IPS DF 6.9 (cell line): ENCODE results near the gene SST.
"Not testable (repeated sequence)": the region's sequence is repeated elsewhere in the genome, so short reads cannot be mapped to it uniquely, and the experiment has no call there.

Experiments
- DNase-seq: peaks from one replicate; pipeline ENCODE4 v3.0.0-alpha.2; 2013; ENCODE audit warnings: low read depth, low spot score
- H3K27ac ChIP-seq: one replicate; pipeline ENCODE4 v1.5.1; 2013; ENCODE audit warnings: low read length, control low read depth
- H3K27me3 ChIP-seq: 2 replicates; pipeline ENCODE4 v1.6.1; 2013; ENCODE audit warnings: mild to moderate bottlenecking, low read length; ENCODE audit not compliant: control insufficient read depth, insufficient read depth
- H3K36me3 ChIP-seq: 2 replicates; pipeline ENCODE4 v1.6.1; 2013; ENCODE audit warnings: low read length; ENCODE audit not compliant: control insufficient read depth, insufficient read depth
- H3K4me1 ChIP-seq: 2 replicates; pipeline ENCODE4 v1.6.1; 2013; ENCODE audit warnings: low read length; ENCODE audit not compliant: control insufficient read depth, insufficient read depth
- H3K4me3 ChIP-seq: 2 replicates; pipeline ENCODE4 v1.5.1; 2013; ENCODE audit warnings: mild to moderate bottlenecking, low read length
- H3K9me3 ChIP-seq: 2 replicates; pipeline ENCODE4 v1.6.1; 2013; ENCODE audit warnings: low read length, inconsistent platforms; ENCODE audit not compliant: control insufficient read depth, insufficient read depth
- WGBS: extraction: QIAGEN DNeasy Blood & Tissue Kit; methylation state at CpG from one replicate; pipeline ENCODE4 v1.1.7; 2013; ENCODE audit warnings: mixed read lengths, missing lambda C conversion rate; ENCODE audit not compliant: insufficient read length, insufficient coverage; 5-methylcytosine and 5-hydroxymethylcytosine counted together

SST gene

GRCh38 chr3:187684880-187685279 is 14.7 kb upstream of the SST start:
- DNase-seq: no peak
- no peaks in the 10 kb centered on the region for H3K9me3 ChIP-seq

GRCh38 chr3:187684444-187684843 is 14.2 kb upstream of the SST start:
- no peaks in the 10 kb centered on the region for H3K9me3 ChIP-seq
- H3K27ac ChIP-seq: no peak overlapping the region
- no CpG with 5 or more reads among the region's 1 CpG for WGBS
- H3K4me3 ChIP-seq: no peak overlapping the region
- no peaks in the 10 kb centered on the region; the same call in 1 of the 2 replicates for H3K4me1 ChIP-seq
- no peak for DNase-seq
- H3K27me3 ChIP-seq: no peaks in the 10 kb centered on the region
- H3K36me3 ChIP-seq: no peaks in the 10 kb centered on the region

More at GRCh38 chr3:187684880-187685279, 14.7 kb upstream of the SST start:
- Histone ChIP-seq H3K27me3 (no peaks in the 10 kb centered on the region), H3K27ac (no peak overlapping the region), H3K4me1 (no peaks in the 10 kb centered on the region), H3K36me3 (no peaks in the 10 kb centered on the region), H3K4me3 (no peak overlapping the region)
- no CpG with 5 or more reads among the region's 2 CpGs for WGBS

DNA sequence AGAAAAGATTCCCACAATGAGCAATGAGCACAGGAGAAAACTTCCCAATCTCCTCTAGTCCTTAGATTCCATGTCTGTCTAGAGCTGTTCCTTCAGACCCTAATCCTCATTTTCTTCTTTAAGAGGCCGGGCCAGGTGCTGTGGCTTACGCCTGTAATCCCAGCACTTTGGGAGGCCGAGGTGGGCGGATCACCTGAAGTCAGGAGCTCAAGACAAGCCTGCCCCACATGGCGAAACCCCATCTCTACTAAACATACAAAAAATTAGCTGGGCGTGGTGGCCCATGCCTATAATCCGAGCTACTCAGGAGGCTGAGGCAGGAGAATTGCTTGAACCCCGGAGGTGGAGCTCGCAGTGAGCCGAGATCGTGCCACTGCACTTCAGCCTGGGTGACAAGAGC is 11.6 kb upstream of the SST start:
- not testable (repeated sequence) for H3K27ac ChIP-seq, H3K27me3 ChIP-seq, H3K4me3 ChIP-seq, DNase-seq, H3K4me1 ChIP-seq, H3K36me3 ChIP-seq, H3K9me3 ChIP-seq
- WGBS: no CpG with 5 or more reads among the region's 11 CpGs

- Histone ChIP-seq H3K9me3 (no peaks in the 10 kb centered on the region), H3K36me3 (no peaks in the 10 kb centered on the region), H3K4me3 (no peak overlapping the region), H3K27me3 (no peaks in the 10 kb centered on the region), H3K27ac (no peak overlapping the region), H3K4me1 (no peaks in the 10 kb centered on the region; the same call in 1 of the 2 replicates)
- peak; percentile 76 for DNase-seq
- WGBS: no CpG with 5 or more reads among the region's 7 CpGs
Measured at GRCh38 chr3:187679638-187680396, 9.6 kb upstream of the SST start.

- no peak overlapping the region for H3K4me3 ChIP-seq
- no peaks in the 10 kb centered on the region for H3K27me3 ChIP-seq
- no CpG with 5 or more reads among the region's 5 CpGs for WGBS
- H3K9me3 ChIP-seq: no peaks in the 10 kb centered on the region
- H3K36me3 ChIP-seq: no peaks in the 10 kb centered on the region
- DNase-seq: peak; percentile 63
- no peaks in the 10 kb centered on the region; the same call in 1 of the 2 replicates for H3K4me1 ChIP-seq
- H3K27ac ChIP-seq: no peak overlapping the region
Measured at GRCh38 chr3:187678726-187679268, 8.6 kb upstream of the SST start.

GRCh38 chr3:187677604-187678003 is 7.4 kb upstream of the SST start:
- no CpG with 5 or more reads among the region's 1 CpG for WGBS
- no peaks in the 10 kb centered on the region; the same call in 1 of the 2 replicates for H3K27me3 ChIP-seq
- no peaks in the 10 kb centered on the region; the same call in 1 of the 2 replicates for H3K4me1 ChIP-seq
- DNase-seq: no peak
- no peak overlapping the region for H3K4me3 ChIP-seq
- no peaks in the 10 kb centered on the region for H3K36me3 ChIP-seq
- H3K9me3 ChIP-seq: no peaks in the 10 kb centered on the region
- H3K27ac ChIP-seq: no peak overlapping the region

- DNase-seq: no peak
- H3K4me1 ChIP-seq: no peaks in the 10 kb centered on the region
- H3K9me3 ChIP-seq: no peaks in the 10 kb centered on the region
- no peak overlapping the region for H3K4me3 ChIP-seq
- H3K36me3 ChIP-seq: no peaks in the 10 kb centered on the region
- H3K27ac ChIP-seq: no peak overlapping the region
- no CpG with 5 or more reads among the region's 3 CpGs for WGBS
- peaks cover 1% of the 10 kb centered on the region; the same call in 1 of the 2 replicates for H3K27me3 ChIP-seq
Measured at GRCh38 chr3:187673012-187673411, 2.8 kb upstream of the SST start.

GRCh38 chr3:187667526-187667925 is 2.7 kb downstream of the SST start:
- no peak for DNase-seq

DNA sequence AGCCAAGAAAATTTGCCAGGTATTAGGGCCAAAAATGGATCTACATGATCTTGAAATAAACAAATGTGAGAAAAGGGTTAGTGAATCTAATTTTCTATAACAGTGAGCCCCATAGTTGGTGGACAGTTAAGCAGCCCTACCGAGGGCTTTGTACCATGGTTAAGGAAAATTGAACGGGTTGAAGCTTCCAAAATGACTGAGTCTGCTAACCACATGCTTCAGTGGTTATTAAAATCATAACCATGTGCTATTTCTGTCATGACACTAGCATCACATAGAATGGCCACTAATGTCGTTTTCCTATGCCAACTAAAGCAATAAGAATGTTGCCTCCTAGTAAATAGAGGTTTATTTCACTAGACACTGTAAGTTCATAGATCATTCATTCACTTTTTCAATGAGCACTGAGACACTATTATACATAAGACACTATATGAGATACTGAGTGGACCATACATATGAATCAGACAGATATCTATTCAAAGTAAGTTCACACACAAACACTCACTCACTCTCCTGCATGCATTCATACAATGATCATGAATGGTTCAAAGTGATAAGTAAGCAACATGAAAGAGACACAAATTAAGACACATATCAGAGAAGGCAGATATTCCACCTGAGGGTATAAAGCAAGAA is 4.3 kb downstream of the SST start:
- H3K9me3 ChIP-seq: no peaks in the 10 kb centered on the region
- DNase-seq: no peak
- no peaks in the 10 kb centered on the region for H3K27me3 ChIP-seq
- H3K27ac ChIP-seq: no peak overlapping the region
- H3K4me1 ChIP-seq: no peaks in the 10 kb centered on the region
- no peaks in the 10 kb centered on the region for H3K36me3 ChIP-seq
- WGBS: no CpG with 5 or more reads among the region's 3 CpGs
- no peak overlapping the region for H3K4me3 ChIP-seq

More at GRCh38 chr3:187667526-187667925, 2.7 kb downstream of the SST start:
- no peak overlapping the region for H3K4me3 ChIP-seq
- no peaks in the 10 kb centered on the region for H3K9me3 ChIP-seq
- no peaks in the 10 kb centered on the region for H3K36me3 ChIP-seq
- no peaks in the 10 kb centered on the region for H3K4me1 ChIP-seq
- H3K27me3 ChIP-seq: peaks cover 1% of the 10 kb centered on the region; the same call in 1 of the 2 replicates
- no peak overlapping the region for H3K27ac ChIP-seq

DNA sequence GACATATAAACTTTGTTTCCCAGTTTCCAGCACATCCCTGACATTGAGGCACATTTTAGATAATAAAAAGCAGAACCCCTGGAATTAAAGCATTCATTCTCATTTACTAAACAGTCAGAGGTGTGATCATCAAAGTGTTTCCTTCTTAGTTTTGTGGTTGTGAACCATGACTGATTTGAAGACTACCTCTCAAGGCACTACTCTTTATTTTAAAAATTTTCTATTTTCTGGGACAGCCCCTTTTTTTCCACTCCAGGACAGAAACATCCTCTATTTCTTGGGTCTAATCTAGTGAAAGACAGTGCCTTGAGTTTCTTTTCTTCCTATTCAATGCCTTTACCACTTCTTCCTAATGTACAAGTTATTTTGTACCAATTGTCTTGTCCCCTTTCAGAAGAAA is 5.2 kb downstream of the SST start:
- Histone ChIP-seq H3K4me1 (no peaks in the 10 kb centered on the region), H3K4me3 (no peak overlapping the region), H3K27ac (no peak overlapping the region), H3K9me3 (no peaks in the 10 kb centered on the region), H3K36me3 (no peaks in the 10 kb centered on the region), H3K27me3 (no peaks in the 10 kb centered on the region)
- no peak for DNase-seq
